DND-41 (cell line): ENCODE results near the gene NAV1.

Source experiments
- CTCF ChIP-seq: IDR thresholded peaks from 2 replicates; pipeline ENCODE4 v1.5.1; 2012; ENCODE audit warnings: borderline replicate concordance, low read length, moderate library complexity, mild to moderate bottlenecking; ENCODE audit not compliant: poor library complexity, severe bottlenecking; ENCODE audit errors: extremely low read depth
- EZH2 ChIP-seq: IDR thresholded peaks from 3 replicates; pipeline ENCODE4 v1.6.1; 2012; ENCODE audit warnings: borderline replicate concordance, low read depth, mild to moderate bottlenecking, moderate library complexity, low read length, inconsistent platforms; ENCODE audit not compliant: severe bottlenecking

DNA sequence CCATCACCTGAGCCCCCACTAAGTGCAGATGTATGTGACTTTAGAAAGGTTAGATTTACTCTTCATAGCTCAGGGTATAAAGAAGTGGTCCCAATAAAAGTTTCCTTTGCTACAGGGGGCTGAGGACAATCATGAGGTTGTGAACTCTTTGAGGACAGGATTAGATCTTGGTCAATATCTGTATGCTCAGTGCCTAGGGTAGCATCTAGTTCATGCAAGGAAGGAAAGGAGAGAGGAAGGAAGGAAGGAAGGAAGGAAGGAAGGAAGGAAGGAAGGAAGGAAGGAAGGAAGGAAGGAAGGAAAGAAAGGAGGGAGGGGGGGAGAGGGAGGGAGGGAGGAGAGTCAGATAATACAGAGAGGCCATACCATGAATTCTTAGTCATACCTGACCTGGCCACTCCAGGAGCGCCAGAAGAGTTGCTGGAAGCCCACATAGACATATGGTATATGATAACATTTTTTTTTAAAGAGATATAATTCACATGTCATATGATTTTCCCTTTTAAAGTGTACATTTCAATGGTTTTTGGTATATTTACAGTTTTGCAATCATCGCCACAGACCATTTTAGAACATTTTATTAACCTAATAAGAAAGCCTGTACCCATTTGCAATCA is 22.3 kb upstream of the NAV1 start:
- TF ChIP-seq CTCF (no peak), EZH2 (no peak)
